T-helper 2 cell (primary cell): ENCODE measurements around the gene CHD5.

Source experiments
- DNase-seq, 5 experiments: peaks; one replicate each; pipeline versions ENCODE4 v3.0.0 to v3.0.0-alpha.2; 2012 to 2022

The CHD5 gene

GRCh38 chr1:6151291-6151822 lies 28.8 kb downstream of the CHD5 start:
- no peak for DNase-seq

GRCh38 chr1:6150006-6150938 lies 29.8 kb downstream of the CHD5 start:
- DNase-seq: no peak

GRCh38 chr1:6149597-6149996 lies 30.5 kb downstream of the CHD5 start:
- DNase-seq: no peak

GRCh38 chr1:6148497-6149241 lies 31.5 kb downstream of the CHD5 start:
- peak; percentile 19 to 58 (median 56) for DNase-seq

GRCh38 chr1:6145864-6146410 lies 34.2 kb downstream of the CHD5 start:
- no peak for DNase-seq

GRCh38 chr1:6145396-6145750 lies 34.7 kb downstream of the CHD5 start:
- no peak for DNase-seq

GRCh38 chr1:6144647-6145395 lies 35.3 kb downstream of the CHD5 start:
- DNase-seq: no peak

- DNase-seq: no peak
These were observed 35.9 kb downstream of the CHD5 start for GRCh38 chr1:6144175-6144574.

GRCh38 chr1:6143395-6143794 lies 36.7 kb downstream of the CHD5 start:
- DNase-seq: no peak

- no peak for DNase-seq
These were observed 37.4 kb downstream of the CHD5 start for GRCh38 chr1:6142734-6143133.

GRCh38 chr1:6142036-6142621 lies 38.0 kb downstream of the CHD5 start:
- DNase-seq: no peak

GRCh38 chr1:6141592-6141991 lies 38.5 kb downstream of the CHD5 start:
- DNase-seq: peak in 1 of 5 experiments; percentile 27

- no peak for DNase-seq
These were observed 39.7 kb downstream of the CHD5 start for GRCh38 chr1:6140413-6140812.

- DNase-seq: no peak
These were observed 42.4 kb downstream of the CHD5 start for GRCh38 chr1:6137758-6138157.

GRCh38 chr1:6136516-6137220 lies 43.5 kb downstream of the CHD5 start:
- DNase-seq: no peak

GRCh38 chr1:6134741-6135510 lies 45.2 kb downstream of the CHD5 start:
- no peak for DNase-seq

GRCh38 chr1:6134206-6134605 lies 45.9 kb downstream of the CHD5 start:
- no peak for DNase-seq

- DNase-seq: no peak
These were observed 46.8 kb downstream of the CHD5 start for GRCh38 chr1:6133146-6133895.

- no peak for DNase-seq
These were observed 48.6 kb downstream of the CHD5 start for GRCh38 chr1:6131561-6131960.

GRCh38 chr1:6130596-6130995 lies 49.5 kb downstream of the CHD5 start:
- DNase-seq: no peak
